DOHH2 (cell line): ENCODE results near the gene HLA-DOA.

Experiments
- CTCF ChIP-seq: fragments of 200-600 bp; sonication (generic); IDR thresholded peaks from one replicate; pipeline ENCODE4 v1.5.1; 2014; ENCODE audit warnings: antibody characterized with exemption, mild to moderate bottlenecking, low read depth, low read length; ENCODE audit not compliant: poor library complexity, severe bottlenecking
- EZH2phosphoT487 ChIP-seq: fragments of 200-600 bp; sonication (generic); IDR thresholded peaks from 2 replicates; pipeline ENCODE4 v1.6.1; 2017; ENCODE audit warnings: borderline replicate concordance, mild to moderate bottlenecking, antibody characterized with exemption, low read length, moderate library complexity, mixed read lengths

- TF ChIP-seq CTCF (no peak), EZH2phosphoT487 (no peak)
These were observed 40.8 kb upstream of the HLA-DOA start for GRCh38 chr6:33050014-33050810.
